ENCODE measurements around the gene POLD4.

Gene POLD4

GRCh38 chr11:67369275-67369674 is 15.9 kb upstream of the POLD4 start:
- no peak for DNase-seq (ENCODE audit: low read depth)
- TF ChIP-seq CTCF (IDR thresholded peaks at IDR 0.05; ENCODE audit: control insufficient read depth, extremely low read depth, insufficient read depth), result no peak
- no peak overlapping the region for H3K4me3 ChIP-seq (ENCODE audit: low read depth, low read length)

GRCh38 chr11:67368621-67369020 is 15.3 kb upstream of the POLD4 start:
- TF ChIP-seq CTCF (IDR thresholded peaks at IDR 0.05; ENCODE audit: control insufficient read depth, extremely low read depth, insufficient read depth), result no peak
- no peak for DNase-seq (ENCODE audit: low read depth)
- H3K4me3 ChIP-seq (ENCODE audit: low read depth, low read length), result no peak overlapping the region

GRCh38 chr11:67367761-67368227 is 14.4 kb upstream of the POLD4 start:
- no peak for TF ChIP-seq CTCF (IDR thresholded peaks at IDR 0.05; ENCODE audit: control insufficient read depth, extremely low read depth, insufficient read depth)
- no peak for DNase-seq (ENCODE audit: low read depth)
- H3K4me3 ChIP-seq (ENCODE audit: low read depth, low read length), result no peak overlapping the region

GRCh38 chr11:67366961-67367760 is 13.8 kb upstream of the POLD4 start:
- no peak overlapping the region for H3K4me3 ChIP-seq (ENCODE audit: low read depth, low read length)
- DNase-seq (ENCODE audit: low read depth), result no peak
- no peak for TF ChIP-seq CTCF (IDR thresholded peaks at IDR 0.05; ENCODE audit: control insufficient read depth, extremely low read depth, insufficient read depth)

GRCh38 chr11:67366546-67366945 is 13.2 kb upstream of the POLD4 start:
- H3K4me3 ChIP-seq (ENCODE audit: low read depth, low read length), result no peak overlapping the region
- TF ChIP-seq CTCF (IDR thresholded peaks at IDR 0.05; ENCODE audit: control insufficient read depth, extremely low read depth, insufficient read depth), result no peak
- DNase-seq (ENCODE audit: low read depth), result no peak

GRCh38 chr11:67365736-67366444 is 12.5 kb upstream of the POLD4 start:
- no peak for TF ChIP-seq CTCF (IDR thresholded peaks at IDR 0.05; ENCODE audit: control insufficient read depth, extremely low read depth, insufficient read depth)
- no peak for DNase-seq (ENCODE audit: low read depth)
- H3K4me3 ChIP-seq (ENCODE audit: low read depth, low read length), result no peak overlapping the region

Data from LNCaP clone FGC (cell line).